Measurements from ENCODE around the gene GSTA4. TPM values are rescaled to one million over a fixed set of nuclear protein-coding genes. Genes with fewer than 3 reads are reported as not detected.
A peak's percentile ranks its signal among the peaks of the same experiment; 100 is the strongest.
"Not testable (repeated sequence)": the region's sequence is repeated elsewhere in the genome, so short reads cannot be mapped to it uniquely, and the experiment has no call there.

GSTA4 gene
- total RNA-seq, 1 donor from 2014 or later: 44.7 TPM

GRCh38 chr6:52958546-52959255 is 36.4 kb downstream of the GSTA4 start:
- H3K27me3 Mint-ChIP-seq: no peaks in the 10 kb centered on the region
- no peaks in the 10 kb centered on the region for H3K36me3 Mint-ChIP-seq (ENCODE audit: insufficient read depth)
- no peak overlapping the region for H3K27ac Mint-ChIP-seq
- DNase-seq (ENCODE audit: low spot score, unreplicated experiment): no peak
- peaks cover 6% of the 10 kb centered on the region for H3K9me3 Mint-ChIP-seq (ENCODE audit: low read depth)
- no peak overlapping the region for H3K4me3 Mint-ChIP-seq (ENCODE audit: low read depth)
- H3K4me1 Mint-ChIP-seq (ENCODE audit: low read depth): peaks cover 11% of the 10 kb centered on the region
- no peak for TF ChIP-seq CTCF (IDR thresholded peaks at IDR 0.05; ENCODE audit: unreplicated experiment)

GRCh38 chr6:52955871-52956270 is 39.2 kb downstream of the GSTA4 start:
- Mint-ChIP-seq H3K27me3 (no peaks in the 10 kb centered on the region), H3K27ac (peak overlapping the region; percentile 34), H3K4me1 (ENCODE audit: low read depth) (peaks cover 9% of the 10 kb centered on the region), H3K36me3 (ENCODE audit: insufficient read depth) (no peaks in the 10 kb centered on the region), H3K4me3 (ENCODE audit: low read depth) (no peak overlapping the region), H3K9me3 (ENCODE audit: low read depth) (peaks cover 4% of the 10 kb centered on the region)
- no peak for TF ChIP-seq CTCF (IDR thresholded peaks at IDR 0.05; ENCODE audit: unreplicated experiment)
- DNase-seq (ENCODE audit: low spot score, unreplicated experiment): no peak

GRCh38 chr6:52953911-52954839 is 40.9 kb downstream of the GSTA4 start:
- Mint-ChIP-seq H3K36me3 (ENCODE audit: insufficient read depth) (no peaks in the 10 kb centered on the region), H3K27me3 (no peaks in the 10 kb centered on the region), H3K4me1 (ENCODE audit: low read depth) (peaks cover 9% of the 10 kb centered on the region), H3K4me3 (ENCODE audit: low read depth) (no peak overlapping the region), H3K27ac (no peak overlapping the region), H3K9me3 (ENCODE audit: low read depth) (no peaks in the 10 kb centered on the region)
- no peak for DNase-seq (ENCODE audit: low spot score, unreplicated experiment)
- no peak for TF ChIP-seq CTCF (IDR thresholded peaks at IDR 0.05; ENCODE audit: unreplicated experiment)

- DNase-seq (ENCODE audit: low spot score, unreplicated experiment): no peak
- Mint-ChIP-seq H3K9me3 (ENCODE audit: low read depth) (no peaks in the 10 kb centered on the region), H3K27me3 (no peaks in the 10 kb centered on the region), H3K4me1 (ENCODE audit: low read depth) (peaks cover 13% of the 10 kb centered on the region), H3K36me3 (ENCODE audit: insufficient read depth) (no peaks in the 10 kb centered on the region), H3K27ac (no peak overlapping the region), H3K4me3 (ENCODE audit: low read depth) (no peak overlapping the region)
- no peak for TF ChIP-seq CTCF (IDR thresholded peaks at IDR 0.05; ENCODE audit: unreplicated experiment)
These were observed 48.8 kb downstream of the GSTA4 start for GRCh38 chr6:52946306-52946705.

- not testable (repeated sequence) for H3K27me3 Mint-ChIP-seq; DNase-seq (ENCODE audit: low spot score, unreplicated experiment); H3K27ac Mint-ChIP-seq; H3K4me3 Mint-ChIP-seq (ENCODE audit: low read depth); H3K9me3 Mint-ChIP-seq (ENCODE audit: low read depth); H3K36me3 Mint-ChIP-seq (ENCODE audit: insufficient read depth)
- peaks cover 12% of the 10 kb centered on the region for H3K4me1 Mint-ChIP-seq (ENCODE audit: low read depth)
These were observed 52.3 kb downstream of the GSTA4 start for GRCh38 chr6:52942821-52943220.

Data from progenitor cell of endocrine pancreas (in vitro differentiated cells).